Cardiac fibroblast (primary cell): ENCODE results near the gene PDE8B.

ENCODE experiments used
- DNase-seq, 2 donors: peaks; one replicate each; pipeline versions ENCODE4 v3.0.0 to v3.0.0-alpha.2; 2010; ENCODE audit warnings: low read depth in 2 of 2
- H3K4me3 ChIP-seq, 2 donors: replicated peaks in 1 of 2; 1 replicate in 1 of 2; 2 replicates in 1 of 2; pipeline ENCODE4 v1.5.1; 2011; ENCODE audit warnings: low read depth in 2 of 2, low read length in 2 of 2, mild to moderate bottlenecking in 2 of 2, moderate library complexity in 1 of 2
- CTCF ChIP-seq: IDR thresholded peaks from one replicate; pipeline ENCODE4 v1.5.1; 2011; ENCODE audit warnings: low read depth, mild to moderate bottlenecking, low read length, inconsistent platforms

PDE8B gene

DNA sequence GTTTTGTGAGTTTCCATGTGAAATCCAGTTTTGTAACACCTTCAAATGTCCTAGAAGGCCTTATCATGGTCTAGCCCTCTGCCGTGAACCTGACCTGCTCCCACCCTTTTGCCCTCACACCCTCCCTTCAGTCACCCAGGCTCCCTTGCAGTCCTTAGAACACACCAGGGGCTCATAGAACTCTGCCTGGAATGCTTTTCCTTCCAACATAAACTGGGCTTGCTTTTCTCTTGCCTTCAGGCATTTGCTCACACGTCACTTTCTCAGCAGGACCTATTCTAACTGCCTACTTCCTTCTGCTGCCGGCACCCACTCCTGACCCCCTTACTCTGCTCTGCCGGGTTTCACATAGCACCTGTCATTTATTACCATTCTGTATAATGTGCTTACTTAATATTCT, 111.9 kb downstream of the PDE8B start:
- no peak for TF ChIP-seq CTCF
- no peak overlapping the region for H3K4me3 ChIP-seq
- no peak for DNase-seq

DNA sequence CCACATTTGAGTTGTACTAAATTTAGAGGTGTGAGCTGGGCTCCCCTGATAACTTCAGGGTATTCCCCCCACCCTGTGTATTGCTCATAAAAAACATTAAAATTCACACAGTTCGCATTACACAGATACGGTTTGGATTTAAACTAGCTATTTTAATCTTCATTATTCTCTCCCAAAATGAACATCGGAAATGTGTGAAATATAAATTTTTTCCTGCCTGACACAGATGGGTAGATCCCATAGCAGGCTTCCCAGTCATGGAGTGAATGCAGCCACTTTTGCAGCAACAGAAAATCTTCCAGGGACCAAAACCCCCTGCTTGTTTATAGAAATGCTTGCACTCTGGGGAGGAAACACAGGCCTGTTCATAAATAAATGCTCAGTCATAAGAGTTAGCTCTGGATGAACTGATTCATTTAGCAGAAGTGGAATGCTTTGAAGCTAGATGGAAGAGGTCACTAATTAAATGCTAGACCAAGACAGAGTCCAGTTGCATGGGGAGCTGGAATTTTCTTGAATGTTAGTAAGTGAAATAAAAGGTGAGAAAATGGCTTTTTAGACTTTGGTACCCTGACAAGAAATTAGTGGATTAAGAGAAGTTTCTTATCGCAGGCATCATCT, 115.6 kb downstream of the PDE8B start:
- H3K4me3 ChIP-seq = no peak overlapping the region
- DNase-seq = no peak
- TF ChIP-seq CTCF = no peak

GRCh38 chr5:77326986-77327734, 116.7 kb downstream of the PDE8B start:
- no peak overlapping the region for H3K4me3 ChIP-seq
- no peak for DNase-seq
- no peak for TF ChIP-seq CTCF

DNA sequence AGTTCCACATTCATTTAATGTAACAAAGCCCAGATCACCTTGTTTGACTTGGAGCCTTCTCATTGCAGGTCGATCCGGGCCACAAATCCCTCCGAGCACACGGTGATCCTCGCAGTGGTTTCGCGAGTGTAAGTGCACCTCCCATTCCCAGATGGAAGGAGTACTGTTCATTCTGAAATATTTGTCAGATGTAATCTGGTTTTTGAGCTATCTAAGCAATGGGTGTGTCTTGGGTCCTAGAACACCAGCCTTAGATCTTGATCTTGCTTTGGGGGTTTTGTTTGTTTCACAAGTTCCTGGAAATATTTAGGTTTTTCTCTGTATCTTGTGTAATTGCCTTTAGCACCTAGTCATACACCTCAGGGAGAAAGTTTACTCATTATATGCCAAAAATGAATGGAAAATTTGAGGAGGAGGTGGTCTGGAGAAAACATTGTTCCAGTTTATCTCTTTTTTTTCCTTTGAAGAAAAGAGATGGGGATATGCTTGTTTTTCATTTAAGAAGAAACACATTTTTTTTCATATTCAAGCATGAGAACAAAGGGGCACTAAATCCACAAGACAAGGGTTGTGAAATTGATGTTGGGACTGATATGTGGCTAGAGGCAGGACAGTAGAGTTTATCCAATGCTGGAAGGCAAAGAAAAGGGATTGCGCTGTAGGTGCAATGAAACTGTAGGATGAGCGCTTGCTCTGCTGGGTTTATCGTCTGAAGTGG, 118.6 kb downstream of the PDE8B start:
- no peak overlapping the region for H3K4me3 ChIP-seq
- no peak for TF ChIP-seq CTCF
- no peak for DNase-seq

DNA sequence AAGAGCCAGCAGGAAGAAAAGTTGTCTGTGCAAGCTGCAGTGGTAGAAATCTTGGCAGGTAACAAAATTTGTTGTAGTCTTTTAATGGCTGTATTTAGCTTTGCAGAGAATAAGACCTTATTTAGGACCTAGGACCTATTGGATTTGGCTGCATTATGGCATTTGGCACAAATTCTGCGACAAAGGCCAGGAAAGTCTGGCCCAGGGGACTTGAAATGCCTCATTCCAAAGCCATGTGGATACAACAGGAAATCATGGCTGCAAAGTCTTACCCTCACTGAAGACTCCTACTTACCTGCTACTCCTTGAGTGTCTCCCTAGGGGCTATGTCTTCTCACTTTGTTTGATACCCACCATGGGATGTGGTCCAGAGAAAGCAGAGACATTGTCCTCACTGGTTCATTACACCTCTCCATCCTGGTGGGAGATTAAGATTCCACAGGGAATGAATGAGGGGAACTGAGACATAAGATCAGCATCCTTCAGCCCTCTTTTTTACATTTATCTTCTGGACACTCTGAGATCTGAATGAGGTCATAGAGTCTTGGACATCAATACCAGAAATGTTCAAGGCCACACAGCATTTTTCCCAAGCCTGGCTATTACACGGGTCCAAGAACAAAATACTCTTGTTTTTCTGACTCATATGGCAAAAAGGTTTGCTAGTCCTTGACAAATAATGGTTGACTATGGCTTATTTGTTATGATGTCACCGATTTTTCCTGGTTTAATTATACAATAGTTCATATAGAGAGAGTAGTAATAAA, 119.4 kb downstream of the PDE8B start:
- no peak for TF ChIP-seq CTCF
- no peak overlapping the region for H3K4me3 ChIP-seq
- DNase-seq = peak in 1 of 2 donors; percentile 3

- no peak for TF ChIP-seq CTCF
- DNase-seq = no peak
- H3K4me3 ChIP-seq = no peak overlapping the region
These were observed 122.6 kb downstream of the PDE8B start for GRCh38 chr5:77333036-77333435.
